ENCODE results near the gene TMEM255B.

Gene TMEM255B

DNA sequence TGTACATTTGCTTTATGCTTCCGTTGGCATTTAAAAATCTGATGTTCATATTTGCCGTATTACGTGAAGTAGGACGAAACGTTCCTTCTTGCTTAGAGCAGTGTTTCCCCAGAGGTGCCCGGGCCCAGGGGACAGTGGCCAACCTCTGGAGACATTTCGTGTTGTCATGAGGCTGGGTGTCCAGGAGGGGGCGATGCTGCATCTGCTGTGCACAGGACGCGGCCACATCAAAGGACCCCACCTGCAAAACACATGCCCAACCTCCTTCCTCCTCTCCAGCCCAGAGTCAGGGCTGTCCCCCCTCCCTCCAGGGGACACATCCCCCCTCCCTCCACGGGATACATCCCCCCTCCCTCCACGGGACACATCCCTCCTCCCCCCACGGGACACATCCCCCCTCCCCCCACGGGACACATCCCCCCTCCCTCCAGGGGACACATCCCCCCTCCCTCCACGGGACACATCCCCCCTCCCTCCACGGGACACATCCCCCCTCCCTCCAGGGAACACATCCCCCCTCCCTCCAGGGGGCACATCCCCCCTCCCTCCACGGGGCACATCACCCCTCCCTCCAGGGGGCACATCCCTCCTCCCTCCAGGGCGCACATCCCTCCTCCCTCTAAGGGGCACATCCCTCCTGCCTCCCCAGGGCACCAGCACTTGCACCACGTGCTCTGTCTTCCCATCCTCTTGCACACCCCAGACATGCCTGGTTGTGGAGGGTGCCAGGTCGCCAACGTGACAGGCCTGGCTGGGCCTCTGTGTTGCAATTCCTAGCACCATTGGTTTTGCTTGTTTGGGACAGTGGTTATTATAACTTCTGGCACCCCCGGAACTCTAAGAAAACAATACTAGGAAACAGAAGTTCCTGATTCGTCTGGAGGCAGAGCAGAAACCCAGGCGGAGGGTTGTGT lies 58.2 kb downstream of the TMEM255B start (continued):
- no peak for TF ChIP-seq ARNTL (CRISPR knock-in tag; IDR thresholded peaks at IDR 0.05; ENCODE audit: borderline replicate concordance, low read depth)
- TF ChIP-seq GLIS3 (CRISPR knock-in tag; IDR thresholded peaks at IDR 0.05), result no peak
- no peak for TF ChIP-seq ISL1 (CRISPR knock-in tag; IDR thresholded peaks at IDR 0.05)

- ATAC-seq, result no peak
- TF ChIP-seq ESRRG (CRISPR knock-in tag; IDR thresholded peaks at IDR 0.05), result no peak
- TF ChIP-seq, protein P1, sequence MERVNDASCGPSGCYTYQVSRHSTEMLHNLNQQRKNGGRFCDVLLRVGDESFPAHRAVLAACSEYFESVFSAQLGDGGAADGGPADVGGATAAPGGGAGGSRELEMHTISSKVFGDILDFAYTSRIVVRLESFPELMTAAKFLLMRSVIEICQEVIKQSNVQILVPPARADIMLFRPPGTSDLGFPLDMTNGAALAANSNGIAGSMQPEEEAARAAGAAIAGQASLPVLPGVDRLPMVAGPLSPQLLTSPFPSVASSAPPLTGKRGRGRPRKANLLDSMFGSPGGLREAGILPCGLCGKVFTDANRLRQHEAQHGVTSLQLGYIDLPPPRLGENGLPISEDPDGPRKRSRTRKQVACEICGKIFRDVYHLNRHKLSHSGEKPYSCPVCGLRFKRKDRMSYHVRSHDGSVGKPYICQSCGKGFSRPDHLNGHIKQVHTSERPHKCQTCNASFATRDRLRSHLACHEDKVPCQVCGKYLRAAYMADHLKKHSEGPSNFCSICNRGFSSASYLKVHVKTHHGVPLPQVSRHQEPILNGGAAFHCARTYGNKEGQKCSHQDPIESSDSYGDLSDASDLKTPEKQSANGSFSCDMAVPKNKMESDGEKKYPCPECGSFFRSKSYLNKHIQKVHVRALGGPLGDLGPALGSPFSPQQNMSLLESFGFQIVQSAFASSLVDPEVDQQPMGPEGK (CRISPR knock-in tag; IDR thresholded peaks at IDR 0.05; ENCODE audit: borderline replicate concordance), result no peak
- TF ChIP-seq ZNF8 (CRISPR knock-in tag; IDR thresholded peaks at IDR 0.05), result no peak
- TF ChIP-seq ZFP30 (CRISPR knock-in tag; IDR thresholded peaks at IDR 0.05), result no peak
- no peak for TF ChIP-seq SNAI2 (CRISPR knock-in tag; IDR thresholded peaks at IDR 0.05)
- TF ChIP-seq TCF4 (CRISPR knock-in tag; IDR thresholded peaks at IDR 0.05; ENCODE audit: borderline replicate concordance), result no peak
- TF ChIP-seq, protein P2, sequence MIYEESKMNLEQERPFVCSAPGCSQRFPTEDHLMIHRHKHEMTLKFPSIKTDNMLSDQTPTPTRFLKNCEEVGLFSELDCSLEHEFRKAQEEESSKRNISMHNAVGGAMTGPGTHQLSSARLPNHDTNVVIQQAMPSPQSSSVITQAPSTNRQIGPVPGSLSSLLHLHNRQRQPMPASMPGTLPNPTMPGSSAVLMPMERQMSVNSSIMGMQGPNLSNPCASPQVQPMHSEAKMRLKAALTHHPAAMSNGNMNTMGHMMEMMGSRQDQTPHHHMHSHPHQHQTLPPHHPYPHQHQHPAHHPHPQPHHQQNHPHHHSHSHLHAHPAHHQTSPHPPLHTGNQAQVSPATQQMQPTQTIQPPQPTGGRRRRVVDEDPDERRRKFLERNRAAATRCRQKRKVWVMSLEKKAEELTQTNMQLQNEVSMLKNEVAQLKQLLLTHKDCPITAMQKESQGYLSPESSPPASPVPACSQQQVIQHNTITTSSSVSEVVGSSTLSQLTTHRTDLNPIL (CRISPR knock-in tag; IDR thresholded peaks at IDR 0.05; ENCODE audit: low read depth), result no peak
- TF ChIP-seq, protein P3, sequence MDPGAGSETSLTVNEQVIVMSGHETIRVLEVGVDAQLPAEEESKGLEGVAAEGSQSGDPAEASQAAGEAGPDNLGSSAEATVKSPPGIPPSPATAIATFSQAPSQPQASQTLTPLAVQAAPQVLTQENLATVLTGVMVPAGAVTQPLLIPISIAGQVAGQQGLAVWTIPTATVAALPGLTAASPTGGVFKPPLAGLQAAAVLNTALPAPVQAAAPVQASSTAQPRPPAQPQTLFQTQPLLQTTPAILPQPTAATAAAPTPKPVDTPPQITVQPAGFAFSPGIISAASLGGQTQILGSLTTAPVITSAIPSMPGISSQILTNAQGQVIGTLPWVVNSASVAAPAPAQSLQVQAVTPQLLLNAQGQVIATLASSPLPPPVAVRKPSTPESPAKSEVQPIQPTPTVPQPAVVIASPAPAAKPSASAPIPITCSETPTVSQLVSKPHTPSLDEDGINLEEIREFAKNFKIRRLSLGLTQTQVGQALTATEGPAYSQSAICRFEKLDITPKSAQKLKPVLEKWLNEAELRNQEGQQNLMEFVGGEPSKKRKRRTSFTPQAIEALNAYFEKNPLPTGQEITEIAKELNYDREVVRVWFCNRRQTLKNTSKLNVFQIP (CRISPR knock-in tag; IDR thresholded peaks at IDR 0.05; ENCODE audit: borderline replicate concordance, low read depth), result no peak
- TF ChIP-seq OSR1 (CRISPR knock-in tag; IDR thresholded peaks at IDR 0.05), result no peak
- TF ChIP-seq ZNF565 (CRISPR knock-in tag; conservative IDR thresholded peaks at IDR 0.05; ENCODE audit: low read depth), result no peak
- TF ChIP-seq ZNF70 (CRISPR knock-in tag; IDR thresholded peaks at IDR 0.05), result no peak
- no peak for TF ChIP-seq RARB (CRISPR knock-in tag; IDR thresholded peaks at IDR 0.05)
- no peak for TF ChIP-seq ARNTL (CRISPR knock-in tag; IDR thresholded peaks at IDR 0.05; ENCODE audit: borderline replicate concordance, low read depth)
Measured at GRCh38 chr13:113817860-113818691, 59.0 kb downstream of the TMEM255B start.

GRCh38 chr13:113818700-113819295 lies 59.8 kb downstream of the TMEM255B start:
- no peak for ATAC-seq
- TF ChIP-seq ARNTL (CRISPR knock-in tag; IDR thresholded peaks at IDR 0.05; ENCODE audit: borderline replicate concordance, low read depth) (no peak), PPARA (CRISPR knock-in tag; IDR thresholded peaks at IDR 0.05; ENCODE audit: borderline replicate concordance) (no peak), ZNF565 (CRISPR knock-in tag; conservative IDR thresholded peaks at IDR 0.05; ENCODE audit: low read depth) (no peak), CSRNP3 (CRISPR knock-in tag; IDR thresholded peaks at IDR 0.05) (no peak), RARB (CRISPR knock-in tag; IDR thresholded peaks at IDR 0.05) (no peak), GLIS3 (CRISPR knock-in tag; IDR thresholded peaks at IDR 0.05) (no peak)
- TF ChIP-seq, protein P1 (CRISPR knock-in tag; IDR thresholded peaks at IDR 0.05; ENCODE audit: borderline replicate concordance), result no peak
- TF ChIP-seq, protein P2 (CRISPR knock-in tag; IDR thresholded peaks at IDR 0.05; ENCODE audit: low read depth), result no peak
